ENCODE measurements around the gene PHF5A. TPM values are rescaled to one million over a fixed set of nuclear protein-coding genes. Genes with fewer than 3 reads are reported as not detected.
"Not testable (repeated sequence)": the region's sequence is repeated elsewhere in the genome, so short reads cannot be mapped to it uniquely, and the experiment has no call there.

The PHF5A gene
- total RNA-seq, 1 donor from 2014 or later: 26.4 TPM

GRCh38 chr22:41461901-41462300, 6.6 kb downstream of the PHF5A start:
- DNase-seq: no peak
- intact Hi-C loops (cut with DNase I): no loop called here
- no peak for ATAC-seq (ENCODE audit: poor library complexity)

DNA sequence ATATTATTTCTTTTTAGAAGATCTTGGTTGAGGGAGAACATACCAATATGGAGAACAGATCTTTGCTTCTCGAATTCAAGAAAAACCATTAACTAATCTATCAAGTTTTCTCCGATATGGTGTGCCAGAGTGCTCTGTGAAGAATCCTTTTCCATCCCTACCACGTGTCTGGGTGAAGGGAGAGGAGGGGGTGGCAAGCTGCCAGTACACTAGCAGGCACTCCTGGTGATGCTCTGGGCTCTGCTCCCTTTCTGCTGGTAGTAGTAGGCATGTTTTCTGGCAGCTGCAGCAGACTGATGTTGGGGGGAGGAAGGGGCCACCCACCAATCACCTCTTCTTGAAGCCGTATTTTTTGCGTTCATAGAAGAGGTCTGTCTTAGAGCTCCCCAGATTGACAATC, 8.4 kb downstream of the PHF5A start:
- intact Hi-C loops (cut with DNase I): not testable (repeated sequence)
- peak; percentile 73 for DNase-seq
- ATAC-seq (ENCODE audit: poor library complexity): peak; percentile 82

GRCh38 chr22:41459431-41459830, 9.1 kb downstream of the PHF5A start:
- DNase-seq (no peak), ATAC-seq (ENCODE audit: poor library complexity) (no peak)
- intact Hi-C loops (cut with DNase I): no loop called here

DNA sequence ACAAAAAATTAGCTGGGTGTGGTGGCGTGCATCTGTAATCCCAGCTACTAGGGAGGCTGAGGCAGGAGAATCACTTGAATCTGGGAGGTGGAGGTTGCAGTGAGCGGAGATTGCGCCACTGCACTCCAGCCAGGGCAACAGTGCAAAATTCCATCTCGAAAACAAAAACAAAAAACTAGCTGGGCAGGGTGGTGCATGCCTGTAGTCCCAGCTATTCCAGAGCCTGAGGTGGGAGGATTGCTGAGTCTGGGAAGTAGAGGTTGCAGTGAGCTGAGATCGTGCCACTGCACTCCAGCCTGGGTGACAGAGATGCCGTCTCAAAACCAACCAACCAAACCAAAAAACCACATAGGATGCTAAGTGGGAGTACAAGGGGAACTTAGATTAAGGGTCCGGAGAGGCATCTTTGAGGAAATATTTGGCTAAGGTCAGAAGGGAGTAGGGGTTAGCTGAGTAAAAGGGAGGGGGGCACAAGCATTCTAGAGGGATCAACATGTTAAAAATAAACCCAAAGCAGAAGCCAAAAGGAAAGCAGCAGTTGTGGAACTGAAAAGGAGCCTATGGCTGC, 10.2 kb downstream of the PHF5A start:
- intact Hi-C loops (cut with DNase I): no loop called here
- DNase-seq (no peak), ATAC-seq (ENCODE audit: poor library complexity) (no peak)

GRCh38 chr22:41448189-41448808, 20.2 kb downstream of the PHF5A start:
- intact Hi-C loops (cut with DNase I): no loop called here
- peak; percentile 96 for DNase-seq
- ATAC-seq (ENCODE audit: poor library complexity): peak; percentile 74

DNA sequence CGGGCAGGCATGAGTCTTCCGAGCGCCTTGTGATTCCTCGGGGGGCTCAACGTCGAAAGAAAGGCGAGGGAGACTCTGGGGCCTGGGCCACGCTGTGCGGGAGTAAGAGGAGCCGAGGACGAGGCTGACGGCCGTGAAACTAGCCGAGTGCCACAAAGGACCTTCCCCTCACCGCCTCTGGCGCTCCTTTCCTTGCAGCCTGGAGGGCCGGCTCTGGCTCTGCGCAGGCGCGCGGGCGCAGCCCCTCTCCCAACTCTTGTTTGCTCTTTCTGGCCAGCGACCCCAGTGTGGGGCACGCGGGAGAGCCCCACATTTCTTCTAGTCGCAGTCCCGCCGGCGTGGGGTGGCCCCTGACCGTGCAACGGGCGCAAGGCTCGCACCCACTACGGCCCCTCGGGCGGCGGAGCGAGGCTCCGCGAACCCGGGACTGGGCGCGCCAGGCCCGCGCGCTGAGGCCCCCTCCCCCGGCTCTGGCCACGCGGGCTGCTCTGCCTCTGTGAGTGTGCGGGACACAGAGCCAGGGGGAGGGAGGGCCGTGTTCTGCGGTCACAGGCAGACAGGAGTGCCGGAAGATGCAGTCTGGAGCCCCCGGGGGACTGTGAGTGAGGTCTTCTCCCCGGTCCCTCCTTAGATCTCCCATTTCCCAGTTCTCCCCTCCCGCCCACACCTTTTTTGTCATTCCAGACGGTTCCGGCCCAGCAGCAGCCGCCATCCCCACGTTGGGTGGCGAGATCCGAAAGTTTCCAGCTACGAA, 20.9 kb downstream of the PHF5A start:
- intact Hi-C loops (cut with DNase I): no loop called here
- peak; percentile 85 for DNase-seq
- ATAC-seq (ENCODE audit: poor library complexity): peak; percentile 52

DNA sequence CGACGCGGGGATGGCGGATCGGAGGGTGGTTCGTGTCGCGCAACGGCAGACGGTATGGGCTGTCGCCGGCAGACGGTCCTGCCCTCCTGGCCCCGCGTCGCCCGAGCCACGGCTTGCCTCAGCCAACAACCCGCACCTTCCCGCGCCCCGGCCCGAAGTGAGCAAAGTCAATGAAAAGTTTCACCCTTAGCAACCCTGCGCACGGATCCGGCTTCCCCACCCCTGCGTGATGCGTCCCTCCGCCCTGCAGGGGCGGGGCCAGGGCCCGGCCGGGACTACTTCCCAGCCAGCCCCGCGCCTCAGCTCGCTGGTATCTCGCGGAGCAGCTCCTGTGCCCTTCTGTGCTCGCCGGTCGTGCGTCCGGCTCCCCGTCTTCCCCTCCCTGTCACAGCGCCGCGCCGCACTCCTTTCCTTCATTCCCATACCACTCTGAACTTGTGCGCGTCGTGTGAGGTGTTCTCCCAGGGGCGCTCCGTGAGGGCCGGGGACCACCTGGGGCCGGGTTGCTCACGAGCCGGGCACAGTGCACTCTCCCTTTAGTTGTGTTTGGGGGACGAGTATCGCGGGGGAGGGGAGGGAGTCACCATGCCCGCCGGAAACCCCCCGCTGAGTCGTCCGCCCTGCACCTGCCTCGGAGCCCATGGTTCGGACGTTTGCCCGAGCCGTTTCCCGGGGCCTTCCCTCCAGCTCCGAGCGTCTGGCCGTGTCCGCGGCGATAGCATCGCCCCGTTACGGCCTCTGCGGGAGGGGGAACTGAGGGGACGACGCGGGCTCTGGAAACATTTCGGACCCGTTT, 21.7 kb downstream of the PHF5A start, which contains the start of gene TOB2:
TSS of gene TOB2 (minus strand) at position 163 of the 796 bp plus-strand sequence. CDS start 9,456 bp downstream, outside the sequence.
- peak; percentile 73 for ATAC-seq (ENCODE audit: poor library complexity)
- DNase-seq: peak; percentile 96
- intact Hi-C loops (cut with DNase I): no loop called here

- DNase-seq (peak; percentile 54), ATAC-seq (ENCODE audit: poor library complexity) (no peak)
- intact Hi-C loops (cut with DNase I): no loop called here
Measured at GRCh38 chr22:41446057-41446501, 22.4 kb downstream of the PHF5A start.

DNA sequence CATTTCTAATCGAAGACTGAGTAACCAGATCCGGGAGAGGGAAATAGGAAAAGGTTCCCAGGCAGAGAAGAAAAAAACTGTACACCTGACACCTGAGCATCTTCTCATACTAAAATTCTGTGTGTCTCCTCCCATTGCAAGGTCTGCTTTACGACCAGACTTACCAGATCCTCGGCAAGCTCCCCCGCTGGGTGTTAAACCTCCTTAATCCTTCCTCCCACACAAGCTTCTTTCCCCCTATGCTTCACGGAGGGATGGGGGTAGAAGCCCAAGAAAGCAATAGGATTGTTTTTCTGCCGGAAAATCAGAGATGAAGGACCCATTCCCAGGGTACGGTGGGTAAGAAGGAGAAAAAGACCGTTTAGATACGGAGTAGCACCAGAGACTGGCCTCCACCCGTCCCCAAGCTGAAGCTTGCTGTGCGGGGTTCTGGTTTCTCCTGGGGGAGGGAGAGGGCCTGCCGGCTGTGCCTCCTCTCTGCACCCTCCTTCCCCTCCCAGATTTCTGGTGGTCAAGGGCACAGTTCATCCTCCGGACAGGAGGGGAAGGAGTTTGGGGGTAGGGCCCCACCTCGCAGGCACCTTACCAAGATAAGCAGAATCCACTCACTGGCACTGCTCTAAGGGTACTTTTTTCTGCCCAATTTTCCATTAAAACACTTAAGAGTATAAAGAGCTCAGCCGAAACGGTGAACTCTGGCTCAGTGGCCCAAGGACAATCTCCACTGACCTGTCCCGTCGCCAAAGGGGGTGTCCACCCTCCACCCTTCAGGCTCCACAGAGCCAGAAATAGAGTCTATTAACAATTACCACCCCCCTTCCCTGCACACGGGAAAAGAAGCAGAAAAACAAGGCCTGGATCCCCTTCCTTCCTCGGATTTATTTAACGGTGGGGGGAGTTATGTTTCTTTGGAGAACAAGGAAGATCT, 23.1 kb downstream of the PHF5A start:
- peak; percentile 58 for DNase-seq
- intact Hi-C loops (cut with DNase I): no loop called here
- ATAC-seq (ENCODE audit: poor library complexity): no peak

DNA sequence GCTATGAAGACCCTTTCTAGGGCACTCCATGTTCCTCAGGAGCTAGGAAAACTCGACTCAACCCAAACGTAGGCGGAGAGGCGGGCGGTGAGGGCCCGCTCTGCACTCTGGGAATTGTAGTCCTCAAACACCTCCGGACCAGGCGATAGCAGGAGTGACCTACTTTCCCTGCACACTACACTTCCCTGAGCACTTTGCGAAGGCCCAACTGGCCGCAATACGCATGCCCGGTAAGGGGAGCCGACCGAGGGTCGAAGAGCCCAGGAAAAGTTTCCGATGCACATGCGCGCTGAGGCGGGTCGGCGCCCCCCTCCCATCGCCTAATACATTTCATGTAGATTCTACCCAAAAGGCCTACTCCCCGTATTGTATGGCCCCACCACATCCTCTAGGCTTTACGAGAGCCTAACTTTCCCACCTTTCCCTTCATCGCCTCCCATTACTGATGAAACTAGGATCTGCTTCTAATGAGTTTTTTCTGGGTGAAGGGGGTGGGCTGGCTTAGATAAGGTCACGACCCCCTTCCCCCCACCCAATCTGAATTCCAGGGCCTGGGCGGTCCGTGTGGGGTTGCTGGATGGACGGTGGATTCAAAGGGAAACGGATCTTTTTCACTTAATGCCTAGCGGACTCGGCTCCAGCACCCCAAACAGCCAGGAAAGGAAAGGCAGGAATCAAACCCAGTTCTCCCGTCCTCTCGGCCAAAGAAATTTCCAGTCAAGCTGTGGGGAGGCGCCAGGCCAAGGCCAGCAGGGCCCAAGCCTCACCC, 23.9 kb downstream of the PHF5A start:
- intact Hi-C loops (cut with DNase I): no loop called here
- ATAC-seq (ENCODE audit: poor library complexity) (peak; percentile 45), DNase-seq (peak; percentile 92)

GRCh38 chr22:41442240-41442792, 26.2 kb downstream of the PHF5A start:
- ATAC-seq (ENCODE audit: poor library complexity): no peak
- intact Hi-C loops (cut with DNase I): no loop called here

GRCh38 chr22:41440511-41440910, 28.0 kb downstream of the PHF5A start:
- intact Hi-C loops (cut with DNase I); DNase-seq; ATAC-seq (ENCODE audit: poor library complexity): not testable (repeated sequence)

More at GRCh38 chr22:41442240-41442792, 26.2 kb downstream of the PHF5A start:
- no peak for DNase-seq

- DNase-seq: no peak
- intact Hi-C loops (cut with DNase I): no loop called here
- ATAC-seq (ENCODE audit: poor library complexity): no peak
Measured at GRCh38 chr22:41437198-41437597, 31.3 kb downstream of the PHF5A start.

GRCh38 chr22:41436322-41437113, 32.0 kb downstream of the PHF5A start:
- intact Hi-C loops (cut with DNase I): no loop called here
- DNase-seq (no peak), ATAC-seq (ENCODE audit: poor library complexity) (peak; percentile 9)

DNA sequence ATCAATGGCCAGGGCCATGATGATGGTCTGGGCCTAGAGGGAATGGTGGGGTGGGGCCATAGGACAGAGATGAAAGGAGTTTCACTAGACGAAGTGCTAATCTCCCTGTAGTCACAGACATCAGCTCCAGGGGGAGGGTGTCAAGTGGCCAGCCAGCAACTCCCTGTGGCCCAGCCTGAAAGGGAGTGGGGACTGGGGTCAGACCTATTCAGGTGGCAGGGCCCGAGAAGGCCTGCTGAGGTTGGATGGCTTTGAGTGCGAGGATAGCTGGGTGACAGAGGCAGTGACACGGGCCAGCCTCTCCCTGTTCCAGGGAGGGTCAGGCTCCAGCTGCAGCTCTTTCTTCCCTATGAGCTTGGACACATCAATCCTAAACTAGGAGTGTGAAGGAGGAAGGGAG, 32.9 kb downstream of the PHF5A start:
- ATAC-seq (ENCODE audit: poor library complexity) (no peak), DNase-seq (no peak)
- intact Hi-C loops (cut with DNase I): no loop called here

GRCh38 chr22:41434361-41435003, 34.0 kb downstream of the PHF5A start:
- peak; percentile 18 for ATAC-seq (ENCODE audit: poor library complexity)
- intact Hi-C loops (cut with DNase I); DNase-seq: not testable (repeated sequence)

All from Right ventricle myocardium superior (tissue), 1 donor.